ENCODE data around the gene TMEM97. TPM values are rescaled to one million over a fixed set of nuclear protein-coding genes. Genes with fewer than 3 reads are reported as not detected.
A peak's percentile ranks its signal among the peaks of the same experiment; 100 is the strongest.
"Not testable (repeated sequence)": the region's sequence is repeated elsewhere in the genome, so short reads cannot be mapped to it uniquely, and the experiment has no call there.

Gene TMEM97
- total RNA-seq (2014; rRNA removed; shearing (Covaris generic)) = 32.7 and 43.9 TPM in 2 replicates

DNA sequence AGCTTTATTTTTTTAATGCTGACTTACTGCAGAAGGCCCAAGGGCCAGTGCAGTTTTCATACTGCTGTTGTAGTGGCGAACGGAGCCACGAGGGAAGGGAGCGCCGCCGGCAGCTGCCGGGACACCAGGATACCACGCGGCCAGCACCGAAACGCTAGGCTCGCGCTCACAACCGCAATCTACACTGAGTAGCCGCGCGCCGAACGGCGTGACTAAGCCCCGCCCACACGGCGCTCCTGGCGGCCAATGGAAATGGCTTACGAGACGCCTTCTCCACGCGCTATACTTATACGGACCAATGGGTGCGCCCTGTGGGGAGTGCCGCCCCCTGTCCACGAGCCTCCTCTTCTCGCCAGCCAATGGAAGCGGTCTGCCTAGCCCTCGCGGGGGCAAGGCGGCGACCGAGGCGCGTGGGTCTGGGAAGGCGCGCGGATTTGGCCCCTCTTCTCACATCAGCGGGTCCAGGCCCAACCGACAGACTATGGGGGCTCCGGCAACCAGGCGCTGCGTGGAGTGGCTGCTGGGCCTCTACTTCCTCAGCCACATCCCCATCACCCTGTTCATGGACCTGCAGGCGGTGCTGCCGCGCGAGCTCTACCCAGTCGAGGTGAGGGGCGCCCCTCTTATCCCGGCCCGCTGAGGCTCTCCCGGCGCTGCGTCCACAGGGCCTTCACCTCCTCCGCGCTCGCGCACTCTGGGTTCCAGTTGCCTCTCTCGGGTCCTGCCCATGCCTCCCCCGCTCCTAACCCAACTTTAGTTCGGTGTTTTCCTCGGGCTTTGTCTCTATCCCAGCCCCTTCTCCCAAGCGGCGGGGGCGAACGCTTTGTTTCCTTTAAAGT lies at the start of gene TMEM97:
Gene TMEM97, plus strand, starts transcription at position 442 of the 839 bp plus-strand sequence. Its CDS starts 40 bp downstream, at position 482.
- peak; percentile 95 for DNase-seq (ENCODE audit: low spot score)

DNA sequence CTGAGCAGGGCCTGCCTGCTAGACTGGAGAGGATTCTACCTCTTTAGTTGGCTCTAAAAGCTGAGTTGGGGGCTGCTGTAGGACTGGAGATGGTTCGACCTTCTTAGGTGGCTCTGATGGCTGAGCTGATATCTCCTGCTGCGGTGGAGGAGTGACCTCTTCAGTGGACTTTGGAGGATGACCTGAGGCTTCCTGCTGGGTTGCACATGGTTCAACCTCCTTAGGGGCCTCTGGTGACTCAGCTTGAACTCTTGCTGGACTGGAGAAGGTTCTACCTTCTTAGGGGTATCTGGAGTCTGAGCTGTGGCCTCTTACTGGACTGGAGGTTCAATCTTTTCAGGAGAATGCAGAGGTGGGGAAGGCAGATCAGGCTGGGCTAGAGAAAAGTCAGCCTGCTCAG lies 48.9 kb upstream of the TMEM97 start:
- DNase-seq (ENCODE audit: low spot score) = no peak

DNA sequence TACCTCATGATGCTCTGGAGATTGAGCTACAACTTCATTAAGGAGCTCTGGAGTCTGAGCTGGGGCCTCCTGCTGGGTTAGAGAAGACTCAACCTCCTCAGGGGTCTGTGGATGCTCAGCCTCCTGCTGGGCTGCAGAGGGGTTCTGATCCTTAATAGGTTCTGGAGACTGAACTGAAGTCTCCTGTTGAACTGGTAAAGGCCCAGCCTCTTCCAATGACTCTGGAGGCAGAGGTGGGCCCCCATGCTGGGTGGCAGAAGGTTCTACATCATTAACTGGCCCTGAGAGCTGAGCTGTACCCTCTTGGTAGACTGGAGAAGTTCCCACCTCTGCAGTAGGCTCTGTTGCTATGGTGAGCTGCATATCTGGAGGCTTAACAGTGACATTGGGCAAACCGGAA lies 48.1 kb upstream of the TMEM97 start:
- no peak for DNase-seq (ENCODE audit: low spot score)

DNA sequence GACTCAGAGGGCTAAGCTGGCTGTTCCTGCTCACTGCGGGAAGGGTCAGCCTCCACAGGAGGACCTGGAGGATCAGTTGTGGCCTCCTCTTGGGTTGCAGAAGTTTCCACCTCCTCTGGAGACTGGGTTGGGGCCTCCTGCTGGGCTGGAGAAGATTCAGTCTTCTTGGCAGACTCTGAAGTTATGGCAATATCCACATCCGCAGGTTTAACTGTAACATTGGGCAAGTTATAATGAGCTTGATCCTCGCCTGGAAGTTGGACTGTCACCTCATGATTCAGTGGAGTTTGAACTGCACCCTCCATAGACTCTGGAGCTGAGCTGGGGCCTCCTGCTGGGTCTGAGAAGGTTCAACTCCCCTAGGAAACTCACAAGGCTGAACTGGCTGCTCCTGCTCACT lies 47.6 kb upstream of the TMEM97 start:
- no peak for DNase-seq (ENCODE audit: low spot score)

DNA sequence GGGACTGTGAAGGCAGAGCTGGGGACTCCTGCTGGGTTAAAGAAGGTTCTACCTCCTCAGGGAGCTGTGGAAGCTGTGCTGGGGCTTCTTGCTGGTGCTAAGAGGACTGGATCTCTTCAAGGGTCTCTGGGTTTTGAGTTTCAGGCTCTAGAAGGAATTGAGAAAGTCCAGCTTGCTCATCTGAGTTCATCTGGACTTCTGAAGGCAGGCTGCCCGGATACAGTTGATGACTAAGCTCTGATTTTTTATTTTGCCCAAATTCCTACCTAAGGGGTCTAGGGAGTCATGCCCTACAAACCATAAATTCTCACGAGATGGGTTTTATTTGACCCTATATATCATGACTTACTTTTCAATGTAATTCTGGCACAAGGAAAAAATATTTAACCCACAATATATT lies 46.8 kb upstream of the TMEM97 start:
- DNase-seq (ENCODE audit: low spot score) = no peak

DNA sequence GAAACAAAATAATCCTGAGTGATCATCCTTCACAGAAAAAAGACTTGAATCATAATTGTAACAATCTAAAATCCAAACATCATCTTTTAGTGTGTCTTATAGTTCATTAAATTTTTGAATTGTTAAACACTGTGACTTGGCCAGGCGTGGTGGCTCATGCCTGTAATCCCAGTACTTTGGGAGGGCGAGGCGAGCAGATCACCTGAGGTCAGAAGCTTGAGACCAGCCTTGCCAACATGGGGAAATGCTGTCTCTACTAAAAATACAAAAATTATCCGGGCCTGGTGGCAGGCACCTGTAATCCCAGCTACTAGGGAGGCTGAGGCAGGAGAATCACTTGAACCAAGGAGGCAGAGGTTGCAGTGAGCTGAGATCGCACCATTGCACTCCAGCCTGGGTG lies 45.7 kb upstream of the TMEM97 start:
- DNase-seq (ENCODE audit: low spot score) = not testable (repeated sequence)

DNA sequence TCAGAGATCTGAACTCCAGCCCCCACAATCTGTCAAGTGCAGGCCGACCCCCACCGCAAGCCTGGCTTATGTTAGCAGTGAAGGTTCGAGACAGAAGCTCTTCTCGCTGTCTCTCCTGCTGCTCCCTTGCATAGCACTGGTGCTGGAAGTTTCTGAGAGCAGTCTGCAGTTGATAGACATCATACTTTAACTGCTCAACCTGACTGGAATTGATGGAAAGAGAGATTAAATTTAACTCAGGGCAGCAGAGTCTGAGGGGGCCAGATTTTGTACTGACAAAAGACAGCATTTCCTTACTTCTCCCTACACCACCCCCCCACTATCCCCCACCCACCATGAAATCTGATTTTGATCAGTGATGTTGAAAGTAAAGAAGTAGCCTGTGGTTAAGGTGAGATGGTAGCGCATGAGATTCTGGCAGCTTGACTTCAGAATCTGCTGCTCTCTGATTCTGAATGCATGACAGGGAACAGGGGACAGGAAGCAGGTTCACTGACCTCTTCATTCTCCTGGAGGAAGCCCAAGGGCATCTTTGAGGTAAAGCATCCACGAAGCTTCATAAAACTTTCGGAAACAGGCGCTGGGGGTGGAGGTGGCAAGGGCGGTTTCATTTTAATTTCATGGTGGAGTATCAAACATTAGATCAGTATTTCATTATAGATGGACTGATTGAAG lies 44.3 kb upstream of the TMEM97 start:
- no peak for DNase-seq (ENCODE audit: low spot score)

DNA sequence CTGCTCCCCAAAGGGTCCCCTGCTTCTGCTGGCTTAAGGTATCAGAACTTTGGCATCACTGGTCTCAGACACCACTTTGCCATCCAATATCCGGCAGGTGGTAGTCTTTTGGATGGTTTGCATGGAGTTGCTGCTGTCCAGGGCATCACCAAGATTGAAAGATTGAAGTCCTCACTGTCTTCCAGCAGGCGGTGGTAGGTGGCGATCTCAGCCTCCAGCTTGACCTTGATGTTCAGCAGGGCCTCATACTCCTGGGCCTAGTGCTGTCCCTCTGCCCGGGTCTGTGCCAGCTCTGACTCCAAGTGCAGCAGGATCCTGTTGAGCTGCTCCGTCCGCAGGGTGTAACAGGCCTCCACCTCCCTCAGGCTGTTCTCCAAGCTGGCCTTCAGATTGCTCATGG lies 43.0 kb upstream of the TMEM97 start:
- DNase-seq (ENCODE audit: low spot score) = no peak

DNA sequence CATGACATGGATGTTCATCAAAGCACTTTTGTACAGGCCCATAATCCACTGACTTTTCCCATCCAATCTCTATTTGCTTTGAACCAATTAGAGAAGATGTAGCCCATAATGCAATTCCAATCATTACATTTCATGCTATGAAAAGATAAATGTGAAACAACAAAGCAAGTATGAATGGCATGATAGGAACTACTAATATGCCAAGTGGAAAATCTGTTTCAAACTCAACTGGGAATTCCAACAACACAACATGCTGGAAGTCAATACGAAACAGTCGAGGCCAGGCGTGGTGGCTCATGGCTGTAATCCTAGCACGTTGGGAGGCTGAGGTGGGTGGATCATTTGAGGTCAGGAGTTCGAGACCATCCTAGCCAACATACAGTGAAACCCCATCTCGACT lies 39.6 kb upstream of the TMEM97 start:
- no peak for DNase-seq (ENCODE audit: low spot score)

DNA sequence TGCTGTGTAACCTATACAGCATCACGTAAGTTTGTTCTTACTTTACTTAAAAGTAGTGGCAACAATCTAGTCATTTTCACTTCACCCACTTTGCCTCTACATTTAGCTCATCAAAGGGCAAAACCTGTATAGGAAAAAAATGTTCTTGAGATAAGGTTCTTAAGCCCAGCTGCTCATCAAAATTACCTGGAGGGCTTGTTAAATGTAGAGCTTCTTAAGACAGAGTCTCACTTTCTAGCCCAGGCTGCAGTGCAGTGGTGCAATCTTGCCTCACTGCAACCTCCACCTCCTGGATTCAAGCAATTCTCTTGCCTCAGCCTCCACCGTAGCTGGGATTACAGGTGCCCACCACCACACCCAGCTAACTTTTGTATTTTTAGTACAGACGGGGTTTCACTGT lies 38.2 kb upstream of the TMEM97 start:
- no peak for DNase-seq (ENCODE audit: low spot score)

DNA sequence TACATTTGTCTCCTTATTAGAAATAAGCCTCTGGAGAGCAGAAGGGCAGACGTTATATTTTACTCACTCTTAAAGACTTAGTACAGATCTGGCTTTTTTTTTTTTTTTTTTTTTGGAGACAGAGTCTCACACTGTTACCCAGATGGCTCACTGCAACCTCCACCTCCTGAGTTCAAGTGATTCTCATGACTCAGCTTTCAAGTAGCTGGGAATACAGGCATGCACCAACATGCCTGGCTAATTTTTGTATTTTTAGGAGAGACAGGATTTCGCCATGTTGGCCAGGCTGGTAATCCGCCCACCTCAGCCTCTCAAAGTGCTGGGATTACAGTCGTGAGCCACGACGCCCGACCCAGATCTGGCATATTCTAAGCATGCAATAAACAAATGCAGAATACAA lies 36.4 kb upstream of the TMEM97 start:
- peak; percentile 65 for DNase-seq (ENCODE audit: low spot score)

DNA sequence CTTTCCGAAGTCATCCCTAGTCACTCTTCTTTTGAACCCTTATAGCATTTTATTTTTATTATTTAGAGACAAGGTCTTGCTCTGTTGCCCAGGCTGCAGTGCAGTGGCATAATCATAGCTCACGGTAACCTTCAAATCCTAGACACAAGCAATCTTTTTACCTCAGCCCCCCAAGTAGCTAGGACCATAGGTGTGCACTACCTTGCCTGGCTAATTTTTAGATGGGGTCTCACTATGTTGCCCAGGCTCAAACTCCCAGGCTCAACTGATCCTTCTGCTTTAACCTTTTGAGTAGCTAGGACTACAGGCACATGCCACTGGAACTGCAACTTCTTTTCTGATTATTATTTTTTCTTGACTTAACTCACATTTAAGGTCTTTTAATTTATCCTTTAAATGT lies 33.0 kb upstream of the TMEM97 start:
- no peak for DNase-seq (ENCODE audit: low spot score)

DNA sequence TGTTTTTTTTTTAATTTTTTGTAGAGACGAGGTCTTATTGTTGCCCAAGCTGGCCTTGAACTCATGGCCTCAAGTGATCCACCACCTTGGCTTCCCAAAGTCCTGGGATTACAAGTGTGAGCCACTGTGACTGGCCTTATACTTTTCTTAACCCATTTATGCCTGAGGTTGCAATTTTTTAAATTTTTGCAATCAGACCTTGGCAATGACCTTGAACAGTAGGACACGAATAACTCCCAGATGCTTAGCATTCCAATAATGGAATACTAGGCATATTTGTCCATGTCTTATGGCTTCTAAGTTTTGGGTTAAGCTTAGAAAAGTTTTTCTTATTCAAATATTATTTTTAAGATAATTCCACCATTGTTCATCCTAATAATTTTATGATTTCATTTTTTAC lies 28.3 kb upstream of the TMEM97 start:
- DNase-seq (ENCODE audit: low spot score) = no peak

DNA sequence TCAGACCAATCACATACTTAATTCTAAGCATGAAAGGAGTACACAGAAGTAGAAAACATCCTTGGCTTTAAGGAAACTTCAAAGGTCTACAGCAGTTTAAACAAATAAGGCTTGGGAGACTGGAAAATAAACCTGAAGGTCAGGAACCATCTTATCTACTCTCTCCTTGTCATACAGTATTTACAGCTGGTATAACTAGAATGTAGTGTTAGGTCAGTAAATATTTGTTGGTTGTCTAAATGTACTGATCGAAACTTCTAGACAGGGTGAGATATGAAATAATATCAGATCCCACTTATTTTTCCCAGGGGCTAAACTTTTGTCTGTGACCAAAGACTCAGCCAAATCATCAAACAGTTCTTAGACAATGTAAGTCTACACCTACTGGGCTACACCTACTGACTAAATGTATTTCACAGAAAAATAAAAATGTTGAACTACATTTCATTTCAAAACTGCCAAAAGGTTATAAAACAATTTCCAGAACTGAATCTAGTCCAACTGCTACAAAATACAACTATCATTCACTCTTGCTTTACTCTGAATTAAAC lies 27.1 kb upstream of the TMEM97 start:
- DNase-seq (ENCODE audit: low spot score) = no peak

DNA sequence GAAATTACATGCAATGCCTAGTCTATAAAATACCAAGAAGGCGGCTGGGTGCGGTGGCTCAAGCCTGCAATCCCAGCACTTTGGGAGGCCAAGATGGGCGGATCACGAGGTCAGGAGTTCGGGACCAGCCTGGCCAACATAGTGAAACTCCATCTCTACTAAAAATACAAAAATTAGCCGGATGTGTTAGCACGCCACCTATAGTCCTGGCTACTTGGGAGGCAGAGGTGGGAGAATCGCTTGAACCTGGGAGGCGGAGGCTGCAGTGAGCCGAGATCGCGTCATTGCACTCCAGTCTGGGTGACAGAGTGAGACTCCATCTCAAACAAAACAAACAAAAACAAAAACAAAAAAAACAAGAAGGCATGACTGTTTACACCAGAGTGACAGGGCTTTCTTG lies 26.1 kb upstream of the TMEM97 start:
- DNase-seq (ENCODE audit: low spot score) = not testable (repeated sequence)

DNA sequence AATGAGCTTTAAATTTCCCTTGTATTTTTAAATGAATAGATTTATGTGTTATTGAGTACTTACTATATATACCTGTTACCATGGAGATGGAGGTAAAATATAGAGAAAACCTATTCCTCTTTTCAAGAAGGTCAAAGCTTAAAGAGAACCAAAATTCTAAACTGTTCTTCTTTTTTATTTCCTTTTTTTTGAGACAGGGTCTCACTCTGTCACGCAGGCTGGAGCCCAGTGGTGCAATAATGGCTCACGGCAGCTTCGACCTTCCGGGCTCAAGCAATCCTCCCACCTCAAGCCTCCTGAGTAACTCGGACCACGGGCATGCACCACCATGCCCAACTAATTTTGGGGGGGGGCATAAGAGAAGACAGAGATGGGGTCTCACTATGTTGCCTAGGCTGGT lies 25.0 kb upstream of the TMEM97 start:
- no peak for DNase-seq (ENCODE audit: low spot score)

DNA sequence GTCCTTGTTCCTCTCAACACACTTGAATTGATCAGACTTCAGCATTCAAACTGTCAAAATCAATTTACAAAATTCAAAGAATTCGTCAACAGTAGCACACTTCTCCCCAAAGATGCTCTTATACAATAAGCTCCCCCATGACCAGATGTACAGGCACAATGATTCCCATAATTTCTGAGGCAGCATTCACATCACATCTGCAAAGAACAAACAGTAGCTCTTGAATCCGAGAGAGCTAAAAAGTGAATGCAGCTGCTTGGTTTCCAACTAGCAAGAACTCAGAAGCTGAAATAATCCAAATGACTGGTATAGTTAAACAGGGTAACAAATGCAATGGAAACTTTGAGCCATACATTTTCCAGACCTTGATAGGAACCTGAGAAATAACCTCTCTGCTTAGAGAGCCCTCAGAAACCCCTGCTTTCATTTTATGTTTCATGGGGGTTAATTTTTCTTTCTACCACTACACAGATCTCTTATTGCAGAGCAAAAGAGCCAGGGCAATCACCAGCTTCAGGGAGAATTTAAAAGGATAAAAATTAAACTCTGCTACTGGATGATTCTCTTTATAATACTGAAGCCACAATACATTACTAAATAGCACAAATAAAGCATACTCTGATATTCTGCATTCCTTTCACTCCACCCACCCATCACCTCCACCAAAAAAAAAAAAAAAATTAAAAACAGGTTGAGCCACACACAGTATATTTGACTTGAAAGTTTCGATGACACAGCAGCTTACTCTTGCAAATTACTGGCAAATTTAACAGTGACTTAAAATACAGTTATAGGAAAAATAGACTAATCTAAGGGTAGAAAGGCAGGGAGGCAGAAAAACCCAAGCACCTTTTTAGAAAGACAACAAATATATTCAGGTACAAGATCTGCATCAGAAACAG lies 23.1 kb upstream of the TMEM97 start:
- DNase-seq (ENCODE audit: low spot score) = no peak

DNA sequence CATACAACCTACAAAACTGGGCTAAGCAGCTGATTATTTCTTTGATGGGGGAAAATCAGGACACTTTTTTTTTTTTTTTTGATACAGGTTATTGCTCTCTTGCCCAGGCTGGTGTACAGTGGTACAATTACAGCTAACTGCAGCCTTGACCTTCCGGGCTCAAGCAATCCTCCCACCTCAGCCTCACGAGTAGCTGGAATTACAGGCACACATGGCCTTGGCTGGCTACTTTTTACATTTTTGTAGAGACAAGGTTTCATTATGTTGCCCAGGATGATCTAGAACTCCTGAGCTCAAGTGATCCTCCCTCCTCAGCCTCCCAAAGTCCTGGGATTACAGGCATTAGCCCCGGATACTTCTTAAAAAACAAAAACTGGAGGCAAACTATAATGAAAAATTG lies 20.6 kb upstream of the TMEM97 start:
- DNase-seq (ENCODE audit: low spot score) = no peak

DNA sequence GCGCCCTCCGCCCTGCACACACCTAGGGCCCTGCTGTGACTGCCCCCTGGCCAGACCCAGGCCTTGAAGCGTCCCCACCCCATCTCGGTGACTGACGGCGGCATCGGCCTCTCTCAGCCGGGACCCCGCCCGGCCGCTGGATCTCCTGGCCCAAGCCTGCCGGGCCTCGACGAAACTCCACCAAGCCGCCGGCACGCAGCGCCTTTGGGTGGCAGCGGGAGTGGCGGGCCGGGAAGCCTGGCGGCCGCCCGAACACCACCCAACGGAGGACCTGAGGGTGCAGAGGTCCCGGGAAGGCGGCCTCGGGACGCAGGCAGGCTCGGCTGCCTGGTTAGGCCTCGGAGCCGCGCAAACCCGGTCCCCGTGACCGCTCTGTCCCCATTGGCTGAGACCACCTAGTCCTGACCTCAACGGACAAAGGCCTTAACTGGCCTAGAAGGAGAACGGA lies 12.0 kb upstream of the TMEM97 start:
- no peak for DNase-seq (ENCODE audit: low spot score)

DNA sequence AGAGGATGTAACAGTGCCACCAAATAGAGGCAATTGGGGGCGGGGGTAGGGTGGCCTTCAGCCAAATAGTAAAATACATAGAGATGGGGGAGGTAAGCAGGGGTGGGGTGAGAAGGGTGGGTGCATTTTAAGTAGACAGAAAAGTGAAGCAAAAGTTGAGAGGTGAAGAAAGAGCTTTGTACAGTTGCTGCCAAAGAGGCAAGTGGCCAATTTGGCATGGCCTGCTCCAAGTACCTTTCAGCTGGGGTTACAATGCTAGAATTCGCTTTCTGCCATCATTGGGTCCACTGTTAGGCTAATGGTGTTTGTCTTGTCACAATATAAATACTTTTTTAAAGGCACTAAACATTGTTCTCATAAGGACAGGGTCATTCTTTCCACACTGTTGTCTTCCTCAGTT lies 5.2 kb upstream of the TMEM97 start:
- DNase-seq (ENCODE audit: low spot score) = no peak

DNA sequence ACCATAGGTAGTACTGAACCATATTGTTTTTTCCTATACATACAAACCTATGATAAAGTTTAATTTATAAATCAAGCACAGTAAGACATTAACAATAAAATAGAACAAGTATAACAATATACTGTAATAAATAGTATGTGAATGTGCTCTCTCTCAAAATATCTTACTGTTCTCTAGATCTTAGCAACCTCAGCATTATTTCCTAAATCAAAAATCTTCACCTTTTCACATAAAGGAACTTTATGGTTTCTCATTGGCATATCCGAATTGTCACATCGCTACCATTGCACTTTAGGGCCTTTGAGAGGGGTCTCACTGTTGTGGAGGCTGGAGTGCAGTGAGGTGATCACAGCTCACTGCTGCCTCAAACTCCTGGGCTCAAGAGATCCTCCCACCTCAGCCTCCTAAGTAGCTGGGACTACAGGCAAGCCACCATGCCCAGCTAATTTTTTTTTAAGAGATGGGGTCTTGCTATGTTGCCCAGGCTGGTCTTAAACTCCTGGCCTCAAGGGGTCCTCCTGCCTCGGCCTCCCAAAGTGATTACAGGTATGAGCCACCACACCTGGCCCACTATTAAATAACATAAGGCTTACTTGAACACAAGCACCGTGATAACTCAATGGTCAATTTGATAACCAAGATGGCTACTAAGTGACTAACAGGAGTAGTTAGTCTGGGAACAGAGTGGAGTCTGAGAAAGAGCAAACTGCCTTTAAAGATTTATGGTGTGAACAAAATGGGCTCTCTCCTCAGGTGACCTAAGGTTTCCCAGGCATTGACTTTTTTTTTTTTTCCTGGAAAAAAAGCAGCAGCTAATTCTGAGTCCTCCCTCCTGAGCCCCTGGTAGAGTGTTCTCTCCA lies 2.9 kb upstream of the TMEM97 start:
- no peak for DNase-seq (ENCODE audit: low spot score)

All from A172 (cell line).